GM19023 (cell line): ENCODE results near the gene MYO1D.

Experiments used
- ATAC-seq: cut with Tn5 transposase; IDR thresholded peaks from one replicate; pipeline ENCODE4 v1.9.1; 2021; ENCODE audit warnings: mild to moderate bottlenecking, moderate library complexity; ENCODE audit not compliant: unreplicated experiment

MYO1D gene

DNA sequence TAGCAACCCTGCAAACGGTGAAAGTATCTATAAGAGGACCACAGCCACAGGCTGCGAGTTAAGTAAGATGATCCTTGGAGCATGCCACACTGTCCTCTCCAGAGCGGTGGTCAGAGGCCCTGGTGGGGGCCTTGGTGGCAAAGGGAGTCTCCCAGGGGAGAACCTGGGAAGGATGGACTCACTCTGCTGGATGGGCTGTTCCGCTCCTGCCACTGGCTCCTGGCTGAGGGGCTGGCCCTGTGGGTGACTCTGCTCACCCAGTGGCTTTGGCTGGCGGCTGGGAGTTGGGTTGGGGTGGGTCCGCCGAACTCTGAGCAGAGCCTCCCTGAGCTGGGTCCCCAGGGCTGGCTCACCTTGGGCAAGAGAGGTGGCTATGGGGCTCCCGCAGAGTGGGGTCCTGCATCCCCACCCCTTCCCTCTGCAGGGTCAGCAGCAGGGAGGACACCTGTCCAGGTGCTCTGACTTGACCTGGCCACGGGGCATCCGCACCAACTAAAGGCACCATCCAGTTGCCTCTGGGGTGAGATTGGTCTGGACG, 382.9 kb downstream of the MYO1D start:
- ATAC-seq, result no peak

- ATAC-seq, result no peak
These were observed 383.4 kb downstream of the MYO1D start for GRCh38 chr17:32493571-32493970.

GRCh38 chr17:32492648-32493289, 384.2 kb downstream of the MYO1D start:
- no peak for ATAC-seq

DNA sequence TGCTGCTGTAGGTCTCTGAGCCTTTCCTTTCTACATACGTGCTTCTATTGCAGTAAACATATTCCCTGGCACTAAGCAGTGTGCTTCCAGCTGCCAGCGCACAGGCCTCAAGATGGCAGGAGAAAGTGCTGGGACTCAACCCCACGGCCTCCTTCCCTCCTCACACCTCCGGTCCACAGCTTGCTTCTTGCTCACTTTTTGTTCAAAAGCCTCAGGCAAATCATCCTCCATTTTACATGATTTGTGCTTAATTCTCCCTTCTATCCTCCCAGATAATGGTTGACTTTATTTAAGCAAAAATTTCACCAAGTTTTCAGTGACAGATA, 384.7 kb downstream of the MYO1D start:
- no peak for ATAC-seq

- ATAC-seq, result no peak
These were observed 385.3 kb downstream of the MYO1D start for GRCh38 chr17:32491371-32492263.

DNA sequence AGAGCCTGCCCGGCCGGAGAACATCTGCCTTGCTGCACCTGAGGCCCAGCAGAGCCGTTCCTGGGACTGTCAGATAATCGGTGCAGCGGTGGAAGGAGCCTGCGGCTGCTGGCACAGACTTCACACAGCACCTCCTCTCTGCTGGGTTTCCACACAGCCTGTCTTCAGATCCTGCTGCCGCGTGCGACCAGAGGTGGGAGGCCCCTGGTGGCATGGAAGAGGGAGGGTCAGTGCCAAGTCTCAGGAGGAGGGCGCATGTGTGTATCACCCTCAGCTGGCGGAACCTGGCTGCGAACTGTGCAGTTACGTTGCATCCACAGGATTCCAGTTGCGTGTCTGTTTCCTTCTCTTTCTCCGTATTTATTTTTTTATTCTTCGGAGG, 386.8 kb downstream of the MYO1D start:
- no peak for ATAC-seq

- ATAC-seq, result no peak
These were observed 387.4 kb downstream of the MYO1D start for GRCh38 chr17:32489320-32490100.

DNA sequence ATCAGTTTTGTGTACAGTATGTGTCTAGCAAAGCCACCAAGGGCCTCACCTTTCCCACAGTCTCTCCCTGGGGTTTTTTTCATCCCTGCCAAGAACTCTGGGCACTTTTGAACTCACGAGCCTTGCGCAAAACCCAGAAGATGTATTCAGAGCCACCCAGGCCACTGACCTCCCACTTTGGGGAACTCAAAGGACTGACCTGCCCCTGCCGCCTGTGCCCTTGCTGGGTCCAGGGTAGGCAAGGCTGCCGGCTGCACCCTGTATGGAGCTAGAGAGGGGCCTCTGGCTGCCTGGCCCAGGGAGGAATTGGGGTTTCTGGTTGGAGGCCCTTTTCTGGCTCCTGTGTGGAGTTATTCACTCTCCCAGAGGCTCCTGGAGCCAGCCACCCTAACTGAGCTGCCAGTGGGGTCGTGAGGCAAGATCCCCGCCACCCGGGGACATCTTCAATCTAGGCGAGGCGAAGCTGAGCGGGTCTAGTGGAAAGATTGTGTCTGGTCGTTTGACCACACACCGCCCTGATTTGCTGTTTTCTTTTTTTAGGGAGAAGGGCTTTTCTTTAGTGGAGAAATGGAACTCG, 388.2 kb downstream of the MYO1D start:
- no peak for ATAC-seq

- no peak for ATAC-seq
These were observed 388.8 kb downstream of the MYO1D start for GRCh38 chr17:32488177-32488542.

DNA sequence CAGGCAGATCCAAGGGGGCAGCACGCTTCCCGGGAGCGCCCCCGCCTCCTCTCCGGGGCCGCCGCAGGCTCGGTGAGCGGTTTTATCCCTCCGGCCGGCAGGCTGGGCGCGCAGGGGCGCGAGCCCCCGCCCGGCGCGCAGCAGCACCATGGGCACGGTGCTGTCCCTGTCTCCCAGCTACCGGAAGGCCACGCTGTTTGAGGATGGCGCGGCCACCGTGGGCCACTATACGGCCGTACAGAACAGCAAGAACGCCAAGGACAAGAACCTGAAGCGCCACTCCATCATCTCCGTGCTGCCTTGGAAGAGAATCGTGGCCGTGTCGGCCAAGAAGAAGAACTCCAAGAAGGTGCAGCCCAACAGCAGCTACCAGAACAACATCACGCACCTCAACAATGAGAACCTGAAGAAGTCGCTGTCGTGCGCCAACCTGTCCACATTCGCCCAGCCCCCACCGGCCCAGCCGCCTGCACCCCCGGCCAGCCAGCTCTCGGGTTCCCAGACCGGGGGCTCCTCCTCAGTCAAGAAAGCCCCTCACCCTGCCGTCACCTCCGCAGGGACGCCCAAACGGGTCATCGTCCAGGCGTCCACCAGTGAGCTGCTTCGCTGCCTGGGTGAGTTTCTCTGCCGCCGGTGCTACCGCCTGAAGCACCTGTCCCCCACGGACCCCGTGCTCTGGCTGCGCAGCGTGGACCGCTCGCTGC, 389.3 kb downstream of the MYO1D start:
- no peak for ATAC-seq

DNA sequence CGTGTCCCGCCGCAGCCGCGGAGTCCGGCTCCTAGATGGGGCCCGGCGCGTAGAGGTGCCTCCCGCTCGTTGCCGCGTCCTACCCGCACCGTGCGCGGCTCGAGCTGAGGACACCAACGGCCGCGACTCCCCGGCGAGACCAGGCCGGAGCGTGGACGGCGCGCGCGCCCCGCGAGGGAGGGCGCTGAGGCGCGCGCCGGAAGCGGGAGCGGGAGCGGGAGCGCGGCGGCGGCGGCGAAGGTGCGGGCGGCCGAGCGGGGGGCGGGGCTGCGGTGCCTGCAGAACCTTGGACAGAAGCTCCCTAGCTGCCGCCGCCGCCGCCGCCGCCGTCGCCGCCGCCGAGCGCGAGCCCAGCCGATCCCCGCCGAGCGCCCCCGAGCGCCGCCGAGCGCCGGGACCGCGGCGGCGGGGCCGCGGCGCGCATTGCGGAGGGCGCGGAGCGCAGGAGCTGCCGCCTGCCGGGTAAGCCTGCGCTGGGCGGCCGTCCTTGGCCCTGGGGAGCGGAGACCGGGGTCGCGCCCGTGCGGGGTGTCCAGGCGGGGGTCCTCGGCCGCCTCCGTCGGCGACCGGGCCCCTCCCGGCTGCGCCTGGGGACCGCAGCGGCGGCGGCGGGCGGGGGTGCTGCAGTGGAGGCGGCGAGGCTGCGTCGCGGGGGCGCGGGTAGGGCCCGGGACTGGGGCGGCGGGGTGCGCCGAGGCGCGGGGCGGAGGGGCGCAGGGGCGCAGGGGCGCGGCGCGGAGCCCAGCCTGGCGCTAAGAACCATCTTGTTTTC, 390.0 kb downstream of the MYO1D start, which contains the start of gene CDK5R1:
CDK5R1 (plus strand) TSS at position 293 of the 772 bp plus-strand sequence. CDS start 628 bp downstream, outside the sequence.
- ATAC-seq, result peak; percentile 49

DNA sequence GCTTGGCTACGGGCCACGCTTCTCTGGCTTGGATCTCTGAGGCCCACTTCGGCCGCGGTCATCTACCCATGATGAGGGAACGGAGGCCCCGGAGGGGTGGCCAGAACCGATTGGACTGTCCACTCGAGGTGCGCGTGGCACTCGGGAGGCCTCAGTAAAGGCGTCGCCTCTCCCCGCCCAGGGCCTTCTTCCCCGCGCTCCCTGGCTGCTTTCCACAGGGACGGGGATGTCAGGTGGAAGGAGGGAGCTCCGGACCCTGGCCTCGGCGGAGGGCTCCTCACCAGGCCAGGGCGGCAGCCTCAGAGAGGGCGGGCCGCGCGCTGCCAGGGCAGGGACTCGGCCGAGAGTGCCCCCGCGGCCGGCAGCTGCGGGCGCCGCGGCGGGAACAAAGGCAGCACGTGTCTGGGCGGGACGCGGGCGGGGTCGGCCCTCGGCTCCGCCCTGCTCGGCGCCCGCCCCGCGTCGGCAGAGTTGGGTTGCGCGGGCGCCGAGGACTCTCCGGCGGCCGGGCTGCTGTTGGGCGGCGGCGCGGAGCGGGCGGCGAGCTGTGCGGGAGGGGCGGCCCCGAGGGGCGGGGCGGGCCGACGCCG, 390.7 kb downstream of the MYO1D start:
- ATAC-seq, result peak; percentile 58

- no peak for ATAC-seq
These were observed 391.4 kb downstream of the MYO1D start for GRCh38 chr17:32485261-32486110.

- ATAC-seq, result no peak
These were observed 392.3 kb downstream of the MYO1D start for GRCh38 chr17:32484628-32485027.

GRCh38 chr17:32484041-32484461, 392.9 kb downstream of the MYO1D start:
- ATAC-seq, result no peak

GRCh38 chr17:32483451-32484019, 393.4 kb downstream of the MYO1D start:
- no peak for ATAC-seq

GRCh38 chr17:32482568-32483320, 394.2 kb downstream of the MYO1D start:
- ATAC-seq, result no peak
